ENCODE results near the gene RAET1G.

RAET1G gene

GRCh38 chr6:149899926-149900619, 22.8 kb downstream of the RAET1G start:
- in situ Hi-C loops (cut with MboI; ENCODE audit: low pct_unique_long_range_greater_than_20kb, low sequenced_read_pairs, unreplicated experiment): no loop called here
- TF ChIP-seq CTCF (IDR thresholded peaks at IDR 0.05; ENCODE audit: extremely low read depth, insufficient read depth, missing control alignments): no peak
- DNase-seq (ENCODE audit: low spot score): no peak

- in situ Hi-C loops (cut with MboI; ENCODE audit: low pct_unique_long_range_greater_than_20kb, low sequenced_read_pairs, unreplicated experiment): no loop called here
- DNase-seq (ENCODE audit: low spot score): no peak
These were observed 23.4 kb downstream of the RAET1G start for GRCh38 chr6:149899486-149899885.

GRCh38 chr6:149898966-149899365, 24.0 kb downstream of the RAET1G start:
- no peak for TF ChIP-seq CTCF (IDR thresholded peaks at IDR 0.05; ENCODE audit: extremely low read depth, insufficient read depth, missing control alignments)
- DNase-seq (ENCODE audit: low spot score): no peak
- in situ Hi-C loops (cut with MboI; ENCODE audit: low pct_unique_long_range_greater_than_20kb, low sequenced_read_pairs, unreplicated experiment): no loop called here

More at GRCh38 chr6:149899486-149899885, 23.4 kb downstream of the RAET1G start:
- TF ChIP-seq CTCF (IDR thresholded peaks at IDR 0.05; ENCODE audit: extremely low read depth, insufficient read depth, missing control alignments): no peak

- no peak for DNase-seq (ENCODE audit: low spot score)
- TF ChIP-seq CTCF (IDR thresholded peaks at IDR 0.05; ENCODE audit: extremely low read depth, insufficient read depth, missing control alignments): no peak
- in situ Hi-C loops (cut with MboI; ENCODE audit: low pct_unique_long_range_greater_than_20kb, low sequenced_read_pairs, unreplicated experiment): no loop called here
These were observed 24.8 kb downstream of the RAET1G start, which contains the start of gene RAET1E for GRCh38 chr6:149897855-149898744. TSS of gene RAET1E (minus strand) at chr6:149898113. CDS start at chr6:149890901, 7,212 bp downstream.

GRCh38 chr6:149897015-149897697, 25.8 kb downstream of the RAET1G start:
- in situ Hi-C loops (cut with MboI; ENCODE audit: low pct_unique_long_range_greater_than_20kb, low sequenced_read_pairs, unreplicated experiment): no loop called here
- no peak for TF ChIP-seq CTCF (IDR thresholded peaks at IDR 0.05; ENCODE audit: extremely low read depth, insufficient read depth, missing control alignments)
- DNase-seq (ENCODE audit: low spot score): no peak

- in situ Hi-C loops (cut with MboI; ENCODE audit: low pct_unique_long_range_greater_than_20kb, low sequenced_read_pairs, unreplicated experiment): no loop called here
- no peak for DNase-seq (ENCODE audit: low spot score)
- no peak for TF ChIP-seq CTCF (IDR thresholded peaks at IDR 0.05; ENCODE audit: extremely low read depth, insufficient read depth, missing control alignments)
These were observed 26.4 kb downstream of the RAET1G start for GRCh38 chr6:149896491-149896890.
